ENCODE results near the gene NOTCH2.
A peak's percentile ranks its signal among the peaks of the same experiment; 100 is the strongest.
"Not testable (repeated sequence)": the region's sequence is repeated elsewhere in the genome, so short reads cannot be mapped to it uniquely, and the experiment has no call there.

Gene NOTCH2

DNA sequence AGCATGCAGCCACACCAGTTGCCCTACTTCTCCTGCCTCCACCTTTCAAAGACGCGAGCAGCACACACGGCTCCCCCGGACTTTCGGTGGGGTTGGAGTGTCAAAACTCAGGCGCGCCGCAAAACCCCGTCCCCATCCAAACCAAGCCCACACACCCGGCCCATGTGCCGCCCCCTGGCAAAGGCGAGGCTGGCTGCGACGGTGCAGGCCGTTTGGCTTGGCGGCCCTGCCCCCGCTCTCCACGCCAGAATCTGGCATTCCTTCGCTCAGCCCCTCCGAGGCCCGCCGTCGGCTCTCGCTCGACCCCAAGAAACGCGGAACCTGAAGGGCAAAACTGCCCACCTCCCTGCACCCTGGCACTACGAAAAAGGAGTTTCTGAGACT lies 787 bp downstream of the NOTCH2 start:
- peak in 1 of 3 experiments; percentile 25 for DNase-seq (ENCODE audit: low read depth in 3 of 3)

DNA sequence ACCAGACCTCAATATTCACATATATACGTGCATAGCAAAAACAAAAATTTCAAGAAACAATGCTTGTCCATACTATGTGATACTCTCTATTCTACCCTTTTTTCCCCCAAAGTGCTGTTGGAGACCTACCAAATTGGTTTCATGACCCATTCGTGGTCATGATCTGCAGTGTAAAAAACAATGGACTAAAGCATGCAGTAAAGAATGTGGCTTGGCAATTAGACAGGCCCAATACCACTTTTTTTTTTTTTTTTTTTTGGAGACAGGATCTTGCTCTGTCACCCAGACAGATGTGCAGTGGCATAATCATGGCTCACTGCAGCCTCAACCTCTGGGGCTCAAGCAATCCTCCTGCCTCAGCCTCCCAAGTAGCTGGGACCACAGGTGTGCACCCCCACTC lies 21.3 kb downstream of the NOTCH2 start:
- not testable (repeated sequence) for DNase-seq (ENCODE audit: low read depth in 3 of 3)

DNA sequence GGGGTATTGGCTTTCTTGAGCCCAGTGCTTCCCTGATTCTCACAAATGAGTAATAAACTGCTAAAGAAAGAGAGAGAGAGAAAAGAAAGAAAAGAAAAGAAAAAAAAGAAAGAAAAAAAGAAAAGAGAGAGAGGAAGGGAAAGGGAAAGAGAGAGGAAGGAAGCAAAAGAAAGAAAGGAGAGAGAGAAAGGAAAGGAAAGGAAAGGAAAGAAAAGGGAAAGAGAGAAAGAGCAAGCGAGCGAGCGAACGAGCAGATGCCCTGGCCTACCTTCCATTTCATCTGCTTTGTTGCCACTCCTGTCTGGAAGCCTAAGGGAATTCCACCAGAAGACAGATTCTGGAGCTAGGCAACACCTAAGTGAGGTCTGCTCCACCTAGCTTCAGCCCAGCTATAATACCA lies 27.7 kb downstream of the NOTCH2 start:
- DNase-seq (ENCODE audit: low read depth in 3 of 3), result not testable (repeated sequence)

DNA sequence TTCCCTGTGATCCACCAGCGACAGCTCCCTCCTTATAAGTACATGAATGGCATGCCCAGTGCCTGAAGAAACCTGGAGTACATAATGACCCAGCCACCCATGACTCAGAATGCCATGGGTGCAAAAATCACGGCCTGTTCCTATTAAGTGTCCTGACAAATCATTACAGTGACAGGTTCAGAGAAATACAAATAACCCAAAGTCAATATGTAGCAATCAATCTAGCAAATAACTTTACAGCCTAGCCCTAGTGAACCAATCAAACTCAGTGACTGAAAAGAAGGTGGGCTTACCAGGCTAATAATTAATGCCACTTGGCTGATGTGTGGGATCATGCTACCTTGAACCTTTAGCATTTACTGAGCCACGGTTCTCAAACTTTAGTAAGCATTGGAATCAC lies 37.2 kb downstream of the NOTCH2 start:
- not testable (repeated sequence) for DNase-seq (ENCODE audit: low read depth in 3 of 3)

DNA sequence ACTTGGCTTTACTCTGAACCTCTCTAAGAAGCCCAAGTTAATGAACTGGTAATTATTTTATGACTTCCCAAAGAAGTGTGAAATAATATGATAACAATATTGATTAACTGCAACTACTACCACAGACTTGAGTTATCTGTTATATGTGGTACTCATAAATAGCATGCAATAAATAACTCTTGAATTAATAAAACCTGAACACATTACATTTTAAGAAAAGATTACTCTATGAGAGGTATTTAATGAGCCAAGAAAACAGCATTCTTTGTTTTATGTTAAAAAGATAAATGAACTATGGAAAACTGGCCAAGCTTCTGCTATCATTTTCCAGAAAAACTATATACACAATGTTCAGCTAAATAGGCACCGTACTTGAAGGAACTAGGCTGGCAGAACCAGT lies 45.7 kb downstream of the NOTCH2 start:
- DNase-seq (ENCODE audit: low read depth in 3 of 3), result not testable (repeated sequence)

DNA sequence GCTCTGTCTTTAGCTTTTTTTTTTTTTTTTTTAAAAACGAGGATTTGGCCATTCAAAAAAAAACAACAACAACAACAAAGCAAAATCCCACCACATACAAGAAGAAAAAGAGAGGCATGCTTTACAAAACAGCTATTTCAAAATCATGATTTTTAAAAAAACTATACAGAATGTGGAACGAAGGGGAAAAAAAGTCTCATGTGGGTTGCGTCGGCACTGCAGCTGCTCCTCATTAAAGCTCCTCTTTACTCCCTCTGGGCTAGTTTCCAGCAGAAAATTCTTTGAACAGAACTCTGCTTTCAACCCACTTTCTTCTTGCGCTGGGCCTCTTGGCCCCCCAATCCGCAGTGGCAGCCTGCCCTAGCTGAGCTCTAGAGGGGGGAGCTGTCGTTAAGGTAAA lies 54.5 kb downstream of the NOTCH2 start:
- not testable (repeated sequence) for DNase-seq (ENCODE audit: low read depth in 3 of 3)

DNA sequence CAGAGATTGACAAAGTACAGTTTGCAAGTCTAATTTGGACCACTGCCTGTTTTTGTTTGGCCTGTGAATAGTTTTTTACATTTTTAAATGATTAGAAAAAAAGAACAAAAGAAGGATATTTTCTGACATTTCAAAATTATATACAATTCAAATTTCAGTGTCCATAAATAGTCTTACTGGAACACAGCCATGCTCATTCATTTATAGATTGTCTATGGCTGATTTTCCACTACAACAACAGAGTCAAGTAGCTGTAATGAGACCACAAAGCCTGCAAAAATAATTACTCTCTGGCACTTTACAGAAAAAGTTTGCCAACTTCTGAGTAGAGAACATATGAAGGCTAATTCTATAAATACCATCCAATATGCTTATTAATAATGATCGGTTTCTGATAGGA lies 61.1 kb downstream of the NOTCH2 start:
- DNase-seq (ENCODE audit: low read depth in 3 of 3), result not testable (repeated sequence)

DNA sequence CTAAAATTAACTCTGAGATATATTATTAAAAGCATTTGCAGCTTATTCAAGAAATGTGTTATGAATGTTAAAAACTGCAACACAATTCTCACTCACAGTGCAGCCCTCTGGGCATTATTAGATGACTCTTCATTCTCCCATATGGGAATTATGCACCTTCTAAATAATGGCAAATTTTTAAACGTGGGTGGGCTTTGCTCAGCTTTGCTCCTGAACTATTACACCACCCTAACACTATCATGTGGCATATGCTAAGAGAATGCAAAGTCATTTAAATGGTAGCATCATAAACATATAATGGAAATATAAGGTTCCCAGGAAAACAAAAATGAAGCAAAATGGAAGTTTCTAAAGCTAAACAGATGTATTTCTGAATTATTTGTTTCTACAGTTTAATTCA lies 61.6 kb downstream of the NOTCH2 start:
- not testable (repeated sequence) for DNase-seq (ENCODE audit: low read depth in 3 of 3)

DNA sequence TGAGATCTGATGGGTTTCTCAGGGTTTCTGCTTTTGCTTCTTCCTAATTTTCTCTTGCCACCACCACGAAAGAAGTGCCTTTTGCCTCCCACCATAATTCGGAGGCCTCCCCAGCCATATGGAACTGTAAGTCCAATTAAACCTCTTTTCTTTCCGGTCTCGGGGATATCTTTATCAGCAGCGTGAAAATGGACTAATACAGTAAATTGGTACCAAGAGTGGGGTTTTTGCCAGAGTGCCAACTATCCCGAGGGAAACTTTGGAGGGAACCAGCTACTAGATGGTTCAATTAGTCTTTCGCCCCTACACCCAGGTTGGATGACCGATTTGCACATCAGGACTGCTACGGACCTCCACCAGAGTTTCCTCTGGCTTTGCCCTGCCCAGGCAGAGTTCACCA lies 68.4 kb downstream of the NOTCH2 start:
- DNase-seq (ENCODE audit: low read depth in 3 of 3), result not testable (repeated sequence)

DNA sequence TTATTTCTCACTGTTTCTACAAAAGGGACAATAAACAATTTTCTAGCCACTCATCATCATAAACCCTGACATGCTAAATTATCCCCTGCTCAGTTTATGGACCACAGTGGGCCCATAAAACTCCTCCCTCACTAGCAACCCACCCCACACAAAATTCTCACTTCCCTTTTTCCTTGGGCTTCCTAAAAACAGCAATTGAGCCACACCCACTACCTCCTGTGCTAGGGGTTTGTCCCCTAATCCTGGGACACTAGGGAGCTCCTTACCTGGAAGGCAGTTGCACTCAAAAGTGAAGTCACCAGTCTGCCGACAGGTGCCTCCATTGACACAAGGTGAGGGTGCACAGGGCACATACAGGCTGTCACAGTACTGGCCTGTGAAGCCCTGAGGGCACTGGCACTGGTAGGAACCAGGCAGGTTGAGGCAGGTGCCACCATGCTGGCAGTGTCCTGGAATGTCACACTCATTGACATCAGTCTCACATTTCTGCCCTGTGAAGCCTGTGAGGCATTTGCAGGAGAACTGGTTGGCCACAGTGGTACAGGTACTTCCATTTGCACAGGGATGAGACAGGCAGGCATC lies 72.6 kb downstream of the NOTCH2 start:
- not testable (repeated sequence) for DNase-seq (ENCODE audit: low read depth in 3 of 3)

DNA sequence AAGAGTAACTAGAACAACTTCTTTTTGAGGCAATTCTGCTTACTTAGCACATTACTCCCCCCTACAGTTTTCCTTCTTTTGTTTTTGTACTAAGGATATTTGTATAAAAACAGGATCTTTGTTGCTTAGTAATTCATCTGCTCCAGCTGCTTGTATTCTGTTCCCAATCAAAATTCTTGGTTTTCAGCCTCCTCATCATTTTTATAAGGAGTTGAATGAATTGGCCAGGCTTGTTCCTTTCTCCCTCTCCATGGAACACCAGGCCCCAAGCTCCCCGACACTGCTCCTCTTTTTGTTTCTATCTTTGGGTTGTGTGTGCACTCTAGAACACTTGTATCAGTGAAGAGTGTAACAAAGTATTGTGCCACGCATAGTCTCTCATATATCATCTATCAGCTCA lies 73.5 kb downstream of the NOTCH2 start:
- DNase-seq (ENCODE audit: low read depth in 3 of 3), result not testable (repeated sequence)

DNA sequence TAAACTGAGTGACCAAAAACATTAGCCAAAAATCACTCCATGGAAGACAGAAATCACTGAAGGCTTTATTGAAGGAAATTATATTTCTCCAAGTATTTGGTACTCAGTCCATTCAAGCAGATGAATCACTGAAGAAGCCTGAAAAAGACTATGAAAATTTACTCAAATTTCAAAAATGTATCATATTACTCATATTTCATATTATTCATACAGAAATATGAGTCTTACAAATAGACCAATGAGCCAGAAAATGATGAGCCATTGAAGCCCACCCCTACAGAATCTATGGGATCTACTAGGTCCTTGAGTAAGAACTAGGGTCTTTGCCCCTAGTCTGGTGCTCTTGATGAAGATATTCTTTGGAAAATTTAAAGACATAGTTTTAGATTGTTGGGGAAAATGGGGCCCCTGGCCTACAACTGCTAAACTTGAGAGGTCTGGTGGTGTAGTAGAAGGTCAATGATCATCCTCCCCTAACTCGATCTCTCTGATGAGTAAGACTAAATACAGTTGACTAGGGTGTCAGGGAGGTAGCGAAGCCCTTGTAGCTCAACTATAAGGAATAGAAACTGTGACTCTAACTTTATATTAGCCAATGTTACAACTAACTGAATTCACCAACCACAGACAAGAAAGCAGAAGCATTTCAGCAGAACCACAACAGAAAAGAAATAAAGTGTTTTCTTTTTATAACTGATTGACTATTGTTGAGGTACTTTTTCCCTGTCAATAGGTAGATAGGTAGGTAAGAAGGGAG lies 81.0 kb downstream of the NOTCH2 start:
- no peak for DNase-seq (ENCODE audit: low read depth in 3 of 3)

DNA sequence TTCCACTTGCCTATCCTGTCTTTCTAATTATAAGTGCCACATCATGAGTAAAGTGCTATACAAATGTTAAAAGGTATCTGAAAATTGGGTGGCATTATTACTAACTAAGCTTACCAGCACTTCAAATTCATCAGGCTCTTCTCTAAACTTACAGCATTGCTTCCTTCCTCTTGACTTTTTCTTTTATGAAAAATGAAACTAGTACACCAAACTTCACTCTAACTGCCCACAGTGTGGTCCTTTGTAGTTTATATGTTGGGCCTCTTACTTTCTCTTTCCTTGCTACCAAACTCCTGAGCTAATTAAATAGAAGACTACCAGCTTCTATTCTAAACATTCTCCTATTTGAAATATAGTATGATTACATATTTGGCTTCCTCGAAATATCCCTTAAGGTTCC lies 81.8 kb downstream of the NOTCH2 start:
- no peak for DNase-seq (ENCODE audit: low read depth in 3 of 3)

DNA sequence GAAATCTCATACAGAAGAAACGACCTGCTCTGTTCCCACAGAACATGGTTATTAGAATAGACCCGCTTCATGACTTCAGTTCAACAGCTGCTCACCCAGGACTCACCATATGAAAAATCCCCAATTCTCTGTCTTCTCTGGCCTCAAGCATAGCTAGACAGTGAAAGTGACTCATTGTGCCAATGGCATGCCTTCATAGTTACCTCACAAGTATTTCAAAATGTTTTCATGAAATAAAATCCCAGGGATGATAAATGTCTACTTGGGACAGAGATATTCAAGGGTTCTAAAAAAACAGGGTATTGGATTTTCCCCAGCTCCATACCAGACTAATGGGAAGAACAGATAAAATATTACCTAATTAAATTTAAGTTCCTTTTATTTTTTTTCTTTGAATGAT lies 82.3 kb downstream of the NOTCH2 start:
- no peak for DNase-seq (ENCODE audit: low read depth in 3 of 3)

DNA sequence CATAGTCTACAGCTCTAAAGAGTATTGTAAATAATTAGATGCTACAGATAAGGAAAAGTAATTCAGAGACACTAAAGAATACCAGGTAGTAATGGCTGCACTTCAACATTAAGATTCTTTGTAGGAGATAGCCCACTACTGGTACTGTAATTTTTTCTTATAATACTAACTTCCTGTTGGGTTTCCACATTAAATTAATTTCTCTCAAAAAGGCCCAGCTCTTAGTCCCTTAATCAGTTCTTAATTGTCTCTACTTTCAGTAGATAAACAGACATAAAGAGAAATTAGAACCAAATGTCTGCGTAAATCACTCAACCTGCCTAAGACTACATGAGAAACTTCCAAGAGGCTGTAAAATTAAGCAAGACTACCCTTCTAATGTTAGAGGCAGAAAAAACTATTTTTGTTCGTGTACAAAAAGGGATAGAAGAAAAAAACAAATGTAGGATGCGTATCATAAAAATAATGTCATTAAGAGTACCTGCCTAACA lies 83.4 kb downstream of the NOTCH2 start:
- DNase-seq (ENCODE audit: low read depth in 3 of 3), result no peak

DNA sequence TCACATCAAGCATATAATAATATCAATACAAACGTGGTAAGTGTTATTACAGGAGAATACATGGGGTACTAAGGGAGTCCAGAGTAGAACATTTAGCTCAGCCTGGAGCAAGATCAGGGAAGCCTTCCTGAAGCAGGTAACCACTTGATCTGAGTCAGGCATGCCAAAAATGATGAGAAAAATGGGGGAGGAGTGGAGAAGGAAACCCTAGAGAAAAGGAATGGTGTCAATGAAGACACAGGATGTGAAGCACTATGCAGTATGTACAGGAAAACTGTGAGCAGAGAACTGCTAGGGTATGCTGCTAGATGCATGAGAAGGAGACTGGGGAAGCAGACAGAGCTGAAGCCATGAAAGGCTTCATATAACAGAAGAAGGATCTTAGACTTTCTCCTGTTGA lies 84.7 kb downstream of the NOTCH2 start:
- no peak for DNase-seq (ENCODE audit: low read depth in 3 of 3)

DNA sequence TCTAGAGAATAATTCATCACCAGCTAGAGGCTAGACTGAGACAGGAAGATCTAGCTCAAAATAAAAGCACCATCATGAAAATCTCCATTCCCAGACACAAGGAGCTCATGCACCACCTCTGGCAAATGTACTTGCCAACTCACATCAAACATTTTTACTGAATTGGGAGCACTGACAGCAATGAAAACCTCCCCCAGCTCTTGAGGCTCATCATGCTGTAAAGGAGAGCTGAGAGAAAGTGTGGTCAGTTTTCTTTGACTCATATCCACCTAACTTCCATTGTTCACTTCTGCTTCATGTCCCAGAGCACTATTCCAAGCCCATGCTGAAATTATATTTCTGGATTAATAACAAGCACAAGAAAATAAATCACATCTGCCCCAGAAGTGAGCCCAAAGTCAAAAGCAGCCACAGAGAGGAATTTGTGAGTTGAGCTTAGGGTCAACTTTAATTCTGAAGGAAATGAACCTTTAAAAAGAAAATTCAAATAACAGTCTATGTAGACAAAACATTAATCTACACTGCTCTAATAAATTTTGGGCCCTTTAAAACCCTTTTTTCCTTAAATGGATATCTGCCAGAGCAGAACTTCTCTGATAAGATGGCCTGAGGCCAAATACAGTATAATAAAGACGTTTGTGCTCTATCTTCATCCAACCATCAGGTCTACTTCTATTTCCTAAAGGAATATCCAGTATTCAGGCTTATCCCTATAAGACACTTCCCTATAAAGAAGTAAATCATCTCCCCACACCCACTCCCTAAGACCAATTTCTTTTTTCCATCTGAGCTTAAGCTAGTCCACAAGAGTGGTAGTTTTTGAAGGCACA lies 87.3 kb downstream of the NOTCH2 start:
- DNase-seq (ENCODE audit: low read depth in 3 of 3), result no peak

DNA sequence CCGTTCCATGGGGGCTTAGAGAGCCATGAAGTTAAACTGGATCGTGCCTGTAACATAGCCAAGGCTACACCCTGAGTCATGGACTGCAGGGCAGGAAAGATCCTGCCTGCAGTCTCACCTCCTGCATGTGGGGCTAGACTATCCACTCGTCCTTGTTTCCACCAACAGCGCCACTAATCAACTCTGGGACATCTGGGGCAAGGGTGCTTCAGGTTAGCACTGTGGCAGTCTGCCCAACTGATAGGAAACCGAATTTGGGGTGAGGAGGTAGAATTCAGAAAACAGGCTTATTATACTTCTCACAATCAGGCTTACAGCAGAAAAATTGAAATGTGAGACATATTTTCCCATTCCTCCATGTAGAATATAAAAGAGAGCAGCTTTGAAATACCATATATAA lies 88.0 kb downstream of the NOTCH2 start:
- no peak for DNase-seq (ENCODE audit: low read depth in 3 of 3)

DNA sequence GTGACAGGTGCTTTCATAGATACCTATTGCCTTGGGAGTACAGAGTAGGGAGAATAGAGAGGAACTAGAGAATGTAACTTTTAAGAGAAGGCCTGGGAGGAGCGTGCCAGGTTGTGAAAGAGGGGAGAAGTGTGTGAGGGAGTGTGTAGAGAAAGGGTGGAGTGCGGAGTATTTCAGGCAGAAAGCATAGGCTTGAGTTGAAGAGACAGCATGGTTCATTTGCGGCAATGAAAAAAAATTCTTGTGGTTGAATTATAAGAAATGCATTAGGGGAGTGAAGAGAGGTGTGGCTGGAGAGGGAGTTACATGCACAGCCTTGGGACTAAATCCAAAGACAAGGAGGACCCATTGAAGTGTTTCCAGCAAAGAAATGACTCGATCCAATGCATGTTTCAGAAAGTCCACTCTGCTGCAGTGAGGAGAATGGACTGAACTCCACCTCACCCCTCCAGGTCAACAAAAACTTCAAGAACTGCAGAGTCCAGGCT lies 91.4 kb downstream of the NOTCH2 start:
- DNase-seq (ENCODE audit: low read depth in 3 of 3), result no peak

DNA sequence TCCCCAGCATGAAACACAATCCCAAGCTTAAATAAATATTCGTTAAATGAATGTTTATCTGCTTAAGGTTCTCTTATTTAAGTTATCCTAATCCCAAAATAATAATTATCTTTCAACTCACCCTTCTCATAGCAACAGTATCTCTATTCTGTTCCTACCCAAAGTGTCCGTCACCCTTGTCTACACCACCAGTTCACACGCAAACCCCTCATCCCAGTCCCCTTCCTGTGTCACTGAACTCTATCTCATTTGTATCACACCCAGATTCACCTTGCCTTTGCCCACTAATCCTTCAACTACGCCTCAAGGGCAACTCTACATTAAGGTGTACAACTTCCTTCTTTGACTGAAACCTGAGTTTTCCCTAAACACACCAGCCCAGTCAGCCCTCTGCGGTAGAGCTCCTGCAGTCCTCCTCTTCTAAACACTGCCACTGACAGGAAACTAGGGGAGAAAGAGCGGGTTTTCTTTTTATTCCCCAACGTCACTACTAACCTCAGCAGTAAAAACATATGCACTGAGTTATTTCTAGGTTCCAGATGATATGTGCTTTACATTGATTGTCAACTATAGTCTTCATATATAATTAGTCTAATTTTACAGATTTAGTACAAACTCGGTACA lies 92.2 kb downstream of the NOTCH2 start:
- not testable (repeated sequence) for DNase-seq (ENCODE audit: low read depth in 3 of 3)

DNA sequence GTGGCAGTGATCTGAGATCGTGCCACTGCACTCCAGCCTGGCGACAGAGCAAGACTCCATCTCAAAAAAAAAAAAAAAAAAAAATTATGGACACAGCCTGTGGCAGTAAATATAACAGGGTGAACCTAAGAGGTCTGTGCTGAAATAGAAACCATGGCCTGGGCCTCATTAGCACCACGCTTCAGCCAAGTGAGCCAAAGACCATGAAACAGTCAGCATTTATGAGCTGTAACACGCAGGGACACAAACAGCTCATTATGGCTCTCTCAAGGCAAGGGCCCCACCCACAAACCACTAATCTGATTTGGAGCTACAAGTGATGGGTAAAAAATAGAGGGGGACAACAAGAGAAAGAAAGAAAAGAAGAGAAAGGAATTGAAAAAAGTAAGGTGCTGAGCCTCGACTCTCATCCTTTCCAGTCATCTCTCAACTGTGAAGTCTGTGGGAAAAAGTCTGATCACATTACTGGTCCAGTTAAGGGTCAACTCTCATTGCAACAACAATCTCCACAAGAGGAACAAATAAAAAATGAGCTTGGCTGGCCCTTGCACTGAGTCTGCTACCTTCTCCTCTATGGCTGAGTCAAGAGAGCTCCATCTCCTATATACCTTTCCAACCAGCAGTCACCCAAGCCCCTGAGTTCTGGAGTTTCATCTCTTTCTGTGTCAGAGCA lies 93.7 kb downstream of the NOTCH2 start:
- DNase-seq (ENCODE audit: low read depth in 3 of 3), result not testable (repeated sequence)
